Cardiac muscle cell (in vitro differentiated cells and primary cell): ENCODE results near the gene USP30. TPM values are rescaled to one million over a fixed set of nuclear protein-coding genes. Genes with fewer than 3 reads are reported as not detected.
A peak's percentile ranks its signal among the peaks of the same experiment; 100 is the strongest.

ENCODE experiments used
- DNase-seq, 2 donors: peaks; one replicate each; pipeline versions ENCODE4 v3.0.0 to v3.0.0-alpha.2; 2010 to 2017; ENCODE audit warnings: low read depth in 1 of 2, low spot score in 1 of 2
- H3K27ac ChIP-seq: fragments of 200-600 bp; sonication (generic); 2 replicates; pipeline ENCODE4 v1.5.1; 2016
- H3K27me3 ChIP-seq: fragments of 200-600 bp; sonication (generic); 2 replicates; pipeline ENCODE4 v1.6.0; 2016; ENCODE audit warnings: control low read depth
- H3K36me3 ChIP-seq: fragments of 200-600 bp; sonication (generic); 2 replicates; pipeline ENCODE4 v1.5.1; 2016; ENCODE audit warnings: control low read depth
- H3K4me1 ChIP-seq: fragments of 200-600 bp; sonication (generic); 2 replicates; pipeline ENCODE4 v1.8.1; 2017; ENCODE audit warnings: low read depth, mild to moderate bottlenecking, mixed run types
- H3K4me3 ChIP-seq: fragments of 200-600 bp; sonication (generic); 2 replicates; pipeline ENCODE4 v1.5.1; 2016; ENCODE audit warnings: mild to moderate bottlenecking
- H3K9me3 ChIP-seq: fragments of 200-600 bp; sonication (generic); 2 replicates; pipeline ENCODE4 v1.5.1; 2017; ENCODE audit warnings: low read depth, mild to moderate bottlenecking, control low read depth
- polyA plus RNA-seq: library from polyadenylated mRNA; unstranded; fragments of >200 nt; fragmentation: Nextera tagmentation; extraction: Ambion mirVana; gene quantifications from 2 replicates; pipeline ENCODE4 v1.2.1, GENCODE V29; 2016
- total RNA-seq: library from RNA; depleted of rRNA; stranded (reverse); fragments of >200 nt; gene quantifications from 2 replicates; pipeline ENCODE4 v1.2.3, GENCODE V29; 2016
- TF ChIP-seq, protein P1 (sequence below): IDR thresholded peaks from 2 replicates; pipeline ENCODE4 v1.5.1; 2012; ENCODE audit warnings: low read depth, mild to moderate bottlenecking, low read length

USP30 gene, protein sequence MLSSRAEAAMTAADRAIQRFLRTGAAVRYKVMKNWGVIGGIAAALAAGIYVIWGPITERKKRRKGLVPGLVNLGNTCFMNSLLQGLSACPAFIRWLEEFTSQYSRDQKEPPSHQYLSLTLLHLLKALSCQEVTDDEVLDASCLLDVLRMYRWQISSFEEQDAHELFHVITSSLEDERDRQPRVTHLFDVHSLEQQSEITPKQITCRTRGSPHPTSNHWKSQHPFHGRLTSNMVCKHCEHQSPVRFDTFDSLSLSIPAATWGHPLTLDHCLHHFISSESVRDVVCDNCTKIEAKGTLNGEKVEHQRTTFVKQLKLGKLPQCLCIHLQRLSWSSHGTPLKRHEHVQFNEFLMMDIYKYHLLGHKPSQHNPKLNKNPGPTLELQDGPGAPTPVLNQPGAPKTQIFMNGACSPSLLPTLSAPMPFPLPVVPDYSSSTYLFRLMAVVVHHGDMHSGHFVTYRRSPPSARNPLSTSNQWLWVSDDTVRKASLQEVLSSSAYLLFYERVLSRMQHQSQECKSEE
- total RNA-seq, result 18.9 and 25.9 TPM in 2 replicates
- 21.0 and 28.7 TPM in 2 replicates for polyA plus RNA-seq

DNA sequence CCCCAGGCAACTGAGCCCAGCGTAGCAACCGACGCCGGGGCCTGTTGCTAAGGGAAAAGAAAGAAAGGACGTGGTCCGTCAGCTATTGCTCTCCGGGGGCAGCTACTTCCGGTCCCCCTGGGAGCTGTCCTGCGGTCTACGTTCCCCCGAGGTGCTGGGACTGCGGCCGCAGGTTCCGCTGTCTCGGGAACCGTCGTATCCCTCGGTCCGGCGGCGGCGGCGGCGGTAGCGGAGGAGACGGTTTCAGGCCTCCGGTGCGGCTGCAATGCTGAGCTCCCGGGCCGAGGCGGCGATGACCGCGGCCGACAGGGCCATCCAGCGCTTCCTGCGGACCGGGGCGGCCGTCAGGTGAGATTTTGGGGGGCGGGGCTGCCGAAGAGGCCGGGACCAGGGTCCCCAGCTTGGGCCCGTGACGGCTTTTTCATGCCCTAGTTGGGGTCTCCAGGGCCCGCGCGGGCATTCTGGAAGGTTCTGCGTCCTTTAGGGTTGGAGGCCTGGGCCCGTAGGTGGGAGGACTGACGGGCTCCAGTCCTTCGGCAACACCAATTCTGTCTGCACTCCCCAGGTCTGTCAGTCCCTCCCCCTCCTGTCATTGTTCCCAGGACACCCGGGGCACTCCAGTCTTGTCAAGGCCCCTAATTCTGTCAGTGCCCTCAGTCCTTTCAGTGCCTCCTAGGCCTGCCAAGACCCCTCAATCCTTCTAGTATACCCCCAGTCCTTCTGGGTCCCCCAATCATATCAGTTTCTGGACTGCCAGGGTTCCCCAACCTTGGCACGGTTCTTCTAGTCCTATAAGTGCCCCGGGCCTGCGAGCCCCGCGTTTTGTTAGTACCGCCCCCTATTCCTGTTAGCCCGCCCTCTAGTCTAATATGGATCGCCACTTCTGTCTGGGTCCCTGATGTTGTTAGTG, at the start of gene USP30:
TSS of gene USP30 (plus strand) at position 163 of the 910 bp plus-strand sequence. CDS start at position 266, 103 bp downstream.
- H3K27ac ChIP-seq, result peak within 1 kb of the TSS; percentile 86

DNA sequence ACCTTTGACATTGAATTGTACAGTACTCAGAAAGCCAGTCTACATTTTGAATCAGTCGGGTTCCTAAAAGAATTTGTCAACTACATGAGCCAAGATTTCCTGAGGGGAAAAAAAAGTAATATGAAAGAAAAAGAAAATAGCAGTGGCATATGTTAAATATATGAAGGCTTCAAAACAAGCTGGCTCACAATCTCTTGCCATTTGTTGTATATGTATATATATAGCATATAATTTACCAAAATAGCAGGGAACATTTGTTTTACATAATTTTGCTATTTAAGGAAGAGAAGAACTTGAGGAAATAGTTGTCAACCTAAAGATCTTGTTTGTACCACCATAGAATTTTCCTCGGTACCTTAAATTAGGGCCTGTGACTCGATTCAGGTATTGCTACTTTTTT, 48.4 kb upstream of the USP30 start:
- H3K27ac ChIP-seq, result no peak overlapping the region
- TF ChIP-seq, protein P1, sequence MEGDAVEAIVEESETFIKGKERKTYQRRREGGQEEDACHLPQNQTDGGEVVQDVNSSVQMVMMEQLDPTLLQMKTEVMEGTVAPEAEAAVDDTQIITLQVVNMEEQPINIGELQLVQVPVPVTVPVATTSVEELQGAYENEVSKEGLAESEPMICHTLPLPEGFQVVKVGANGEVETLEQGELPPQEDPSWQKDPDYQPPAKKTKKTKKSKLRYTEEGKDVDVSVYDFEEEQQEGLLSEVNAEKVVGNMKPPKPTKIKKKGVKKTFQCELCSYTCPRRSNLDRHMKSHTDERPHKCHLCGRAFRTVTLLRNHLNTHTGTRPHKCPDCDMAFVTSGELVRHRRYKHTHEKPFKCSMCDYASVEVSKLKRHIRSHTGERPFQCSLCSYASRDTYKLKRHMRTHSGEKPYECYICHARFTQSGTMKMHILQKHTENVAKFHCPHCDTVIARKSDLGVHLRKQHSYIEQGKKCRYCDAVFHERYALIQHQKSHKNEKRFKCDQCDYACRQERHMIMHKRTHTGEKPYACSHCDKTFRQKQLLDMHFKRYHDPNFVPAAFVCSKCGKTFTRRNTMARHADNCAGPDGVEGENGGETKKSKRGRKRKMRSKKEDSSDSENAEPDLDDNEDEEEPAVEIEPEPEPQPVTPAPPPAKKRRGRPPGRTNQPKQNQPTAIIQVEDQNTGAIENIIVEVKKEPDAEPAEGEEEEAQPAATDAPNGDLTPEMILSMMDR, result no peak
- no peaks in the 10 kb centered on the region for H3K27me3 ChIP-seq
- H3K36me3 ChIP-seq, result no peaks in the 10 kb centered on the region
- no peaks in the 10 kb centered on the region for H3K9me3 ChIP-seq
- no peaks in the 10 kb centered on the region for H3K4me1 ChIP-seq
- DNase-seq, result no peak
- H3K4me3 ChIP-seq, result no peak overlapping the region

More for the DNA sequence above, at the start of gene USP30:
- Histone ChIP-seq H3K27me3 (no peaks in the 10 kb centered on the region), H3K9me3 (no peaks in the 10 kb centered on the region), H3K4me3 (peak within 1 kb of the TSS; percentile 81), H3K36me3 (peaks cover 4% of the 10 kb centered on the region), H3K4me1 (peaks cover 7% of the 10 kb centered on the region)
- TF ChIP-seq, protein P1, result peak; percentile 3
- peak; percentile 88 to 93 for DNase-seq

DNA sequence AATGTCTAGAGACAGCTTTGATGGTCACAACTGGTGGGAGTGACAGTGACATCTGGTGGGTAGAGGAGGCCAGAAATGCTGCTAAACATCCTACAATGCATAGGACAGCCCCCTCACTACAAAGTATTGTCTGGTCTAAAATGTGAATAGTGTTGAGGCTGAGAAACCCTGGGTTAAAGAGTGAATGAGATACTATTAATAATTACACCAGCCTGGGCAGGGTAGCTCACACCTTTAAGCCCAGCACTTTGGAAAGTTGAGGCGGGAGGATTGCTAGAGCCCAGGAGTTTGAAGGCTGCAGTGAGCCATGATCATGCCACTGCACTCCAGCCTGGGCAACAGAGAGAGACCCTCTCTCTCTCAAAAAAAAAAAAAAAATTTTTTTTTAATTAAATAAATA, 42.6 kb upstream of the USP30 start:
- Histone ChIP-seq H3K4me1 (no peaks in the 10 kb centered on the region), H3K27ac (no peak overlapping the region), H3K4me3 (no peak overlapping the region), H3K27me3 (no peaks in the 10 kb centered on the region), H3K9me3 (no peaks in the 10 kb centered on the region), H3K36me3 (no peaks in the 10 kb centered on the region)
- no peak for DNase-seq
- TF ChIP-seq, protein P1, result no peak

DNA sequence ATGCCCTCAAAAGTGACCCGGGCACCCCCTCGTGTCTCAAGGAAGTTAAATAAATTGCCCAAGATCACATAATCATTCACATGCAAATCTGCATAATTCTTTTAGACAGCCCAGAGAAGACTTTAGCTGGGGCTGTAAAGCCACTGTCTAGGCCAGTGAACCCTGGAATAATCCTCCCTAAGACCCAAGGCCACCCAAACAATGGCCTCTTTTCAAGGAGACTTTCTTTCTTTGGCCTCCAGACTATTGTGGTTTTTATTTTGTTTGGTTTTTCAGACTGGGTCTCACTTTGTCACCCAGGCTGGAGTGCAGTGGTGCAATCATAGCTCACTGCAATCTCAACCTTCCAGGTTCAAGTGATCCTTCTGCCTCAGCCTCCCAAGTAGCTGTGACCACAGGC, 42.1 kb upstream of the USP30 start:
- no peak for DNase-seq
- no peaks in the 10 kb centered on the region for H3K4me1 ChIP-seq
- TF ChIP-seq, protein P1, result no peak

DNA sequence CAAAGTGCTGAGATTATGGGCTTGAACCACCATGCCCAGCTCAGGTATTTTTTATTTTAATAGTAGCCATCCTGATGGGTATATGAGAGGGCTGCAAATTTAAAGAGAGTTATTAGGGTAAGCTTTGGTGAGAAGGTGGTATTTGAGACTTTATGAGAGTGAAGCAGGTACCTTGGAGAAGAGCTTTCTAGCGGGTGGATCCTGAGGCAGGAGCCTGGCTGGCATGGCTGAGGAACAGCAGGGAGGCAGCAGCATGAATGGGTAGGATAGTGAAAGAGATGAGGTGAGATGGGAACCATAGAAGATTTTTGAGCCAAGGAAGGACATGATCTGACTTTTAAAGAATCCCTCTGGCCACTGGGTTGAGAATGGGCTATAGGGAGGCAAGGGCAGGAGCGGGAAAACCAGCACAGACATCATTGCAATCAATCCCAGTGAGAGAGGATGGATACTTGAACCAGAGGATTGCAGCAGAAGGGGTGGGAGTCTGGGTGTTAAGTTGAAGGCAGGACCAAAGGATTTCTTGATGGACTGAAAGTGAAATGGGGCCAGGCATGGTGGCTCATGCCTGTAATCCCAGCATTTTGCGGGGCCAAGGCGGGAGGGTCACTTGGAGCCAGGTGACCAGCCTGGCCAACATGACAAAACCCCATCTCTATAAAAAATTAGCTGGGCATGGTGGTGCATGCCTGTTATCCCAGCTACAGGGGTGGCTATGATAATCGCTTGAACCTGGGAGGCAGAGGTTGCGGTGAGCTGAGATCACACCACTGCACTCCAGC, 37.2 kb upstream of the USP30 start:
- H3K9me3 ChIP-seq, result no peaks in the 10 kb centered on the region
- DNase-seq, result no peak
- no peaks in the 10 kb centered on the region for H3K4me1 ChIP-seq
- H3K4me3 ChIP-seq, result no peak overlapping the region
- no peak overlapping the region for H3K27ac ChIP-seq
- TF ChIP-seq, protein P1, result no peak
- H3K36me3 ChIP-seq, result no peaks in the 10 kb centered on the region
- no peaks in the 10 kb centered on the region for H3K27me3 ChIP-seq

More for the DNA sequence above, 42.1 kb upstream of the USP30 start:
- H3K4me3 ChIP-seq, result no peak overlapping the region
- no peaks in the 10 kb centered on the region for H3K27me3 ChIP-seq
- H3K9me3 ChIP-seq, result no peaks in the 10 kb centered on the region
- no peaks in the 10 kb centered on the region for H3K36me3 ChIP-seq
- H3K27ac ChIP-seq, result no peak overlapping the region
